ENCODE results near the gene ITPRIP. TPM values are rescaled to one million over a fixed set of nuclear protein-coding genes. Genes with fewer than 3 reads are reported as not detected.

ITPRIP gene
- total RNA-seq, 1 donor from 2014 or later = 1.6 TPM

GRCh38 chr10:104311184-104311720 is 27.0 kb downstream of the ITPRIP start:
- H3K4me3 Mint-ChIP-seq = no peak overlapping the region
- no peak overlapping the region for H3K27ac ChIP-seq
- no peaks in the 10 kb centered on the region for H3K36me3 ChIP-seq
- no peaks in the 10 kb centered on the region for H3F3A ChIP-seq (ENCODE audit: low read depth)
- H3K79me2 ChIP-seq (ENCODE audit: low read depth) = peaks cover 3% of the 10 kb centered on the region
- H3K9me3 Mint-ChIP-seq = no peaks in the 10 kb centered on the region
- H3K27ac Mint-ChIP-seq = no peak overlapping the region
- no peaks in the 10 kb centered on the region for H3K9me3 ChIP-seq (ENCODE audit: low read depth)
- no peak overlapping the region for H3K4me2 ChIP-seq
- peaks cover under 1% of the 10 kb centered on the region for H4K20me1 ChIP-seq (ENCODE audit: low read depth)
- H2AFZ ChIP-seq (replicated peaks) = no peak overlapping the region
- no peaks in the 10 kb centered on the region for H3K27me3 ChIP-seq
- peaks cover 29% of the 10 kb centered on the region for H3K4me1 Mint-ChIP-seq
- H3K4me1 ChIP-seq = peaks cover 10% of the 10 kb centered on the region
- DNase-seq (ENCODE audit: low spot score) = no peak
- TF ChIP-seq CTCF (IDR thresholded peaks at IDR 0.05) (no peak), EZH2phosphoT487 (IDR thresholded peaks at IDR 0.05) (no peak), EZH2 (IDR thresholded peaks at IDR 0.05) (no peak)
- no peak overlapping the region for H3K4me3 ChIP-seq
- peaks cover 32% of the 10 kb centered on the region for H3K36me3 Mint-ChIP-seq
- no peak overlapping the region for H3K9ac ChIP-seq
- H3K27me3 Mint-ChIP-seq (ENCODE audit: insufficient read depth, low read depth) = peaks cover 2% of the 10 kb centered on the region

DNA sequence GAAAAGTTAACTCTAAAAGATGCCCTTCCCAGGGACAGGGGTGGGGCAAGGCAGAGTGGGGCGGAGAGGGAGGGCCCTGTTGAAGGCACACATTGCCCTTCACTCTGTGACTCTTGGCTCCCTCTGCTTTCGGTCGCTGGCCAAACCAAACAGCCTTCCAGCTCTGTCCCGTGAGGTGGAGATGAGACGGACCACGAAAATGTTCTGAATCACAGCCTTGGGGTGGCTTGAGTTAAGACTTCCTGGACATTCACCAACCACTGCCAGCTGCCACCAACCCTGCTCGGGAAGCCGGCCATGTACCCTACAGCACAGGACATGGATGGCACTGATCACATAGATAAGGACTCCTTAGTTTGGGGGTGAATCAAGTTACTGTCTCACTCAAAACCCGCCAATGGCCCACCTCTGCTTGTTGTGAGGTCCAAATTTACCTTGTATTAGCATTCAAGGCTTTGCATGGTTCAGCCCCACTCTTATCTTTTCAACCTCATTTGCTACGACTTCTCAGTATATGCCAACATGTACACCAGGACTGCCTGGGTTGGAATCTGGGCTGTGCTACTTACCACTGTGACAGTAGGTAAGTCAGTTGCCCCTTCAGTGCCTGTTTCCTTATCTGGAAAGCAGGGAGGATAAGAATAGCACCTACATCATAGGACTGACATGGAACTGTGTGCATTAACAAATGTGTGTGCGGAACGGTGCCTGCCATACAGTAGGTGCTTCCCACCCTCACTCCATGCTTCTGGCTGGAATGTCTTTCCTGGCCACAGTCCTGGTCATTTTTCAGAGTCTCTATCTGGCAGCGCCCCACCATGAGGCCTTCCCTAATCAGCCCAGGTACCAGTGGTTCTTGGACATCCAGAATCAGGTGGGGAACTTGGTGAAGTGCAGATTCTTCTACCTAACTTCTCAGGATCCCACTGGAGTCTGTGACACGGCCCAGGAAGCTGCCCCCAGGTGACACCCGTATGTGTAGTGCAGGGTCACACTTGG is 28.0 kb downstream of the ITPRIP start:
- peaks cover 32% of the 10 kb centered on the region for H3K36me3 Mint-ChIP-seq
- peaks cover 10% of the 10 kb centered on the region for H3K4me1 ChIP-seq
- no peaks in the 10 kb centered on the region for H3K27me3 ChIP-seq
- no peaks in the 10 kb centered on the region for H3K9me3 ChIP-seq (ENCODE audit: low read depth)
- H3K4me3 ChIP-seq = no peak overlapping the region
- no peaks in the 10 kb centered on the region for H3K79me2 ChIP-seq (ENCODE audit: low read depth)
- no peak overlapping the region for H3K4me2 ChIP-seq
- no peak overlapping the region for H3K27ac Mint-ChIP-seq
- TF ChIP-seq CTCF (IDR thresholded peaks at IDR 0.05) = no peak
- TF ChIP-seq EZH2 (IDR thresholded peaks at IDR 0.05) = no peak
- TF ChIP-seq EZH2phosphoT487 (IDR thresholded peaks at IDR 0.05) = no peak
- H3K27ac ChIP-seq = no peak overlapping the region
- no peaks in the 10 kb centered on the region for H3F3A ChIP-seq (ENCODE audit: low read depth)
- no peaks in the 10 kb centered on the region for H3K9me3 Mint-ChIP-seq
- H3K9ac ChIP-seq = no peak overlapping the region
- H3K4me3 Mint-ChIP-seq = no peak overlapping the region
- peaks cover 35% of the 10 kb centered on the region for H3K4me1 Mint-ChIP-seq
- peaks cover 2% of the 10 kb centered on the region for H3K27me3 Mint-ChIP-seq (ENCODE audit: insufficient read depth, low read depth)
- H4K20me1 ChIP-seq (ENCODE audit: low read depth) = no peaks in the 10 kb centered on the region
- no peak overlapping the region for H2AFZ ChIP-seq (replicated peaks)
- no peaks in the 10 kb centered on the region for H3K36me3 ChIP-seq
- no peak for DNase-seq (ENCODE audit: low spot score)

GRCh38 chr10:104308439-104308903 is 29.8 kb downstream of the ITPRIP start:
- Histone ChIP-seq H3K4me2 (no peak overlapping the region), H3K9ac (no peak overlapping the region), H3K79me2 (ENCODE audit: low read depth) (no peaks in the 10 kb centered on the region), H3F3A (ENCODE audit: low read depth) (no peaks in the 10 kb centered on the region), H4K20me1 (ENCODE audit: low read depth) (no peaks in the 10 kb centered on the region), H2AFZ (replicated peaks) (no peak overlapping the region), H3K27me3 (no peaks in the 10 kb centered on the region), H3K4me1 (peaks cover 10% of the 10 kb centered on the region), H3K27ac (no peak overlapping the region), H3K9me3 (ENCODE audit: low read depth) (no peaks in the 10 kb centered on the region), H3K36me3 (no peaks in the 10 kb centered on the region), H3K4me3 (no peak overlapping the region)
- TF ChIP-seq CTCF (IDR thresholded peaks at IDR 0.05) (no peak), EZH2 (IDR thresholded peaks at IDR 0.05) (no peak), EZH2phosphoT487 (IDR thresholded peaks at IDR 0.05) (no peak)
- Mint-ChIP-seq H3K4me1 (peaks cover 37% of the 10 kb centered on the region), H3K27me3 (ENCODE audit: insufficient read depth, low read depth) (peaks cover 2% of the 10 kb centered on the region), H3K36me3 (peaks cover 29% of the 10 kb centered on the region), H3K27ac (peak overlapping the region; percentile 22), H3K9me3 (peaks cover 4% of the 10 kb centered on the region), H3K4me3 (no peak overlapping the region)
- DNase-seq (ENCODE audit: low spot score) = no peak

Data from neural progenitor cell (in vitro differentiated cells).